ENCODE measurements around the gene FAM117A.
A peak's percentile ranks its signal among the peaks of the same experiment; 100 is the strongest.

FAM117A gene

DNA sequence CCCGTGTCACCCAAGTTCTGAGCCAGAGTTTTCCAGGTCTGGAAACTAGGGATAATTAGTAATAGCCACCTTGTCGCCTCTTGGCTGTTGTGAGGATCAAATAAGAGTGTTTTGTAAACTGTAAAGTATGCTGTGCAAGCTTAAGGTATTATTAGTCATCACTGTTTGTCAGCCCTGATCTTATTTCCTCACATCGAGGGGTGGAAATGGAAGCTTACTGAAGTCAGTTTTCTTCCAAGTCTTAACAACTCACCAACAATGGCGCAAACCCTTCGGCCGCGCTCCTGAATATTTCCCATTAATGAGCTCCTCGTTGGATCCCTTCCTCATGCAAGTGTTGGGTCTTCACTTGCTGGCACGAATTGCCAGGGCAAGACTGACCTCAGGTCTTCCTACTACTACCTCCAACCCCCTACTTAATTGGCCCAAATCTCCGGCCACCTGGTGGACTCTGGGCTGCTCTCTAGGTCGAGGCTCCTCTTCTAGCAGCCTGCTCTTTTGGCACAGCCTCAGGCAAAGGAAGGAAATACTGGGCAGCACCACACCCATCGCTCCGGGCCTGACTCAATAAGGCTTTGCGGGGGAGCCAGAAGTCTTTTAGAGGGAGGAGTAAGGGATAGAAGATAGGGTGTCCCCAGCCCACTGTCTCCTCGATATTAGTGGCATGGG, 55.3 kb downstream of the FAM117A start:
- H3K4me3 ChIP-seq (replicated peaks; ENCODE audit: low read depth, low read length) = peak overlapping the region; percentile 95
- no peak for DNase-seq (ENCODE audit: extremely low read depth, low read depth)
- TF ChIP-seq CTCF (IDR thresholded peaks at IDR 0.05; ENCODE audit: low read depth, low read length, missing control alignments) = no peak

- peak within 1 kb of the TSS; percentile 95 for H3K4me3 ChIP-seq (replicated peaks; ENCODE audit: low read depth, low read length)
- TF ChIP-seq CTCF (IDR thresholded peaks at IDR 0.05; ENCODE audit: low read depth, low read length, missing control alignments) = peak; percentile 80
- peak; percentile 98 for DNase-seq (ENCODE audit: extremely low read depth, low read depth)
These were observed 56.1 kb downstream of the FAM117A start, which contains the start of gene SLC35B1 for GRCh38 chr17:49707608-49708514. SLC35B1 (minus strand) TSS chr17:49707964; CDS start chr17:49707833, 131 bp downstream.

DNA sequence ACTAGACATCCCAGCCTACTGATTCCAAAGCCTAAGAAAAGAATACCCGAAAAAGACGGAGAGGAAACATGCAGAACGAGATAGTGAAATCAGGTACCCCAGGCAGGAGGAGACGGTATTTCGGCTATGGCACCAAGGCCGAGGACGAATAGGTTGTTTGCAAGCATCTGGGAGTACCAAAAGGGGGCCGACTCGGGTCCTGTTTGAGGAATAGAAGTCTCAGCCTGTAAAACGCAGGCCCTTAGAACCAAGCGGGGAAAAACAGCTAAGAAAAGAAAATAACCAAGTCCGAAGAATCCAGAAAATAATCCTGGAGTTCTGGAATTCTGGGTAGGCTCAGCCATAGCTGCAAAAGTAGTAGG, 56.7 kb downstream of the FAM117A start:
- DNase-seq (ENCODE audit: extremely low read depth, low read depth) = no peak
- H3K4me3 ChIP-seq (replicated peaks; ENCODE audit: low read depth, low read length) = peak overlapping the region; percentile 95
- TF ChIP-seq CTCF (IDR thresholded peaks at IDR 0.05; ENCODE audit: low read depth, low read length, missing control alignments) = no peak

DNA sequence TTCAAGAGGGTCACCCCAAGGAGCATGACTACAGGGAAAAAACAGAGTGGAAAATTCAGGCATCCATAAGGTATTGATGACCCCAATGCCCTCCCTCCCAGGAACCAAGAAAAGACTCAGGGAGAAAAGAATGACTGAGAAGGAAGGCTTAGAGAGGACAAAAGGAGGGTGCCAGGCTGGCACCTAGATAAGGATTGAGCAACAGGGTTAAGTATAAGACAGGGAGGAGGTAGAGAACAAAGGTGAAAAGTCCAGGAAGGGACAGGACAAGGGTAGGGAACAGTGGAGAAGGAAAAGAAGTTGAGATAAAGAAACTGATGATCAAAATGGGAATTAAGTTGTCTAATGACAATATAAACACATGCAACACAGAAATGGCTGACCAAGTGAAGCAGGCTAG, 58.7 kb downstream of the FAM117A start:
- H3K4me3 ChIP-seq (replicated peaks; ENCODE audit: low read depth, low read length) = no peak overlapping the region
- DNase-seq (ENCODE audit: extremely low read depth, low read depth) = no peak
- no peak for TF ChIP-seq CTCF (IDR thresholded peaks at IDR 0.05; ENCODE audit: low read depth, low read length, missing control alignments)

DNA sequence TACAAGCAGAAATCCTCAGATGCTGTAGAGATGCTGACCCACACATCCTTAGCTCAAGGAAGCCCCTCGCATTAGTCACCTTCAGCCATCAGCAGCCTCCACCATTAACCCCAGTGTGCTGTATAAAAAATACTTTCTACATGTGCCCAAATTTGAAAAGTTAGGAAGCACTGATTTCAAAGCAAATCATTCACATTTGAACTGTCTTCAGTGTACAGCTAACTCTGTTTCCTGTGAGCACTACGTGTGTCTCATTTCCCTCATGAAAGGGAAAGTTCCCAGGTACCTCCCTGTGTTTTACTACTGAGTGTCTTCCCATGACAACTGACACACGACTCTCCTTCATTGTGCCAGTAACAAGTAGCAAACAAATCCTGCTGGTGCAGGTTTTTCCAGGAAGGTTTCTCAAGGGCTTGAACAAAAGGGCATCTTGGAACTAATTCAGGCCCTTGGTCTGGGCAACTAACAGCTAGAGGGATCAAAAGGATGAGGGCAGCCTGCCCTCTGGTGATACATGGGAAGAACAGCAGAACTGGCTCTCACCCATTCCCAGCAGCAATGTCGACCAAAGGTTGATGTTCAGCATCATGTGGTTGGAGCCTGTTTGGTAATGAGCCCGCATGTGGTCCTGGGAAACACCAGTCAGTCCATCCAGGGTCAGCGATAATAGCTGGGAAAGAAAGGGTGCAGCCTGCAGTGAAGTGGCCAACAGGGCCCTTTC, 60.2 kb downstream of the FAM117A start:
- DNase-seq (ENCODE audit: extremely low read depth, low read depth) = peak; percentile 12
- no peak overlapping the region for H3K4me3 ChIP-seq (replicated peaks; ENCODE audit: low read depth, low read length)
- TF ChIP-seq CTCF (IDR thresholded peaks at IDR 0.05; ENCODE audit: low read depth, low read length, missing control alignments) = peak; percentile 53

GRCh38 chr17:49700960-49701359, 63.0 kb downstream of the FAM117A start:
- no peak for TF ChIP-seq CTCF (IDR thresholded peaks at IDR 0.05; ENCODE audit: low read depth, low read length, missing control alignments)

More at GRCh38 chr17:49700960-49701359, 63.0 kb downstream of the FAM117A start:
- DNase-seq (ENCODE audit: extremely low read depth, low read depth) = no peak
- no peak overlapping the region for H3K4me3 ChIP-seq (replicated peaks; ENCODE audit: low read depth, low read length)
